Astrocyte (in vitro differentiated cells and primary cell): ENCODE measurements around the gene GNAQ. TPM values are rescaled to one million over a fixed set of nuclear protein-coding genes. Genes with fewer than 3 reads are reported as not detected.

Experiments
- DNase-seq: peaks from one replicate; pipeline ENCODE4 v3.0.0-alpha.2; 2010; ENCODE audit warnings: low read depth
- FAIRE-seq: peaks from 2 replicates; lab custom pipeline; 2011; peaks lifted over from hg19 to GRCh38; lab: Jason Lieb, UNC
- H2AFZ ChIP-seq: 2 replicates; pipeline ENCODE4 v1.6.0; 2012; ENCODE audit warnings: low read depth, low read length, inconsistent platforms
- H3K27ac ChIP-seq: 2 replicates; pipeline ENCODE4 v1.5.1; 2011; ENCODE audit warnings: low read depth, low read length, inconsistent platforms
- H3K27me3 ChIP-seq: 2 replicates; pipeline ENCODE4 v1.6.0; 2011; ENCODE audit warnings: low read length, inconsistent platforms; ENCODE audit not compliant: insufficient read depth
- H3K36me3 ChIP-seq: 2 replicates; pipeline ENCODE4 v1.5.1; 2011; ENCODE audit warnings: low read length, inconsistent platforms; ENCODE audit not compliant: insufficient read depth
- H3K4me1 ChIP-seq: 2 replicates; pipeline ENCODE4 v1.5.1; 2011; ENCODE audit warnings: low read length, inconsistent platforms; ENCODE audit not compliant: insufficient read depth
- H3K4me2 ChIP-seq: 2 replicates; pipeline ENCODE4 v1.6.0; 2012; ENCODE audit warnings: low read length, inconsistent platforms
- H3K4me3 ChIP-seq: 2 replicates; pipeline ENCODE4 v1.5.1; 2011; ENCODE audit warnings: low read depth, mild to moderate bottlenecking, low read length, inconsistent platforms; ENCODE audit not compliant: insufficient read depth
- H3K79me2 ChIP-seq: 2 replicates; pipeline ENCODE4 v1.6.0; 2012; ENCODE audit warnings: mild to moderate bottlenecking, low read length, inconsistent platforms; ENCODE audit not compliant: insufficient read depth
- H3K9ac ChIP-seq: 2 replicates; pipeline ENCODE4 v1.6.0; 2012; ENCODE audit warnings: mild to moderate bottlenecking, low read length, inconsistent platforms
- H3K9me3 ChIP-seq: 2 replicates; pipeline ENCODE4 v1.5.1; 2012; ENCODE audit warnings: low read depth, mild to moderate bottlenecking, low read length, inconsistent platforms; ENCODE audit not compliant: insufficient read depth
- H4K20me1 ChIP-seq: 2 replicates; pipeline ENCODE4 v1.6.0; 2012; ENCODE audit warnings: low read length, inconsistent platforms; ENCODE audit not compliant: insufficient read depth
- H3K27ac Mint-ChIP-seq: one replicate; pipeline ENCODE4 v1.8.0; 2021; ENCODE audit warnings: mild to moderate bottlenecking, mixed read lengths; ENCODE audit not compliant: unreplicated experiment
- H3K27me3 Mint-ChIP-seq: one replicate; pipeline ENCODE4 v1.8.0; 2021; ENCODE audit warnings: low read depth, mixed read lengths; ENCODE audit not compliant: unreplicated experiment
- H3K36me3 Mint-ChIP-seq: one replicate; pipeline ENCODE4 v1.8.0; 2021; ENCODE audit warnings: low read depth, mixed read lengths; ENCODE audit not compliant: unreplicated experiment
- H3K4me1 Mint-ChIP-seq: one replicate; pipeline ENCODE4 v1.8.0; 2021; ENCODE audit warnings: low read depth, mixed read lengths; ENCODE audit not compliant: unreplicated experiment
- H3K4me3 Mint-ChIP-seq: one replicate; pipeline ENCODE4 v1.8.0; 2021; ENCODE audit warnings: mild to moderate bottlenecking, moderate library complexity, mixed read lengths; ENCODE audit not compliant: unreplicated experiment
- H3K9me3 Mint-ChIP-seq: one replicate; pipeline ENCODE4 v1.8.0; 2021; ENCODE audit warnings: mild to moderate bottlenecking, mixed read lengths; ENCODE audit not compliant: unreplicated experiment
- CTCF ChIP-seq: IDR thresholded peaks from 2 replicates; pipeline ENCODE4 v1.5.1; 2011; ENCODE audit warnings: low read depth, mild to moderate bottlenecking, inconsistent platforms, low read length, moderate library complexity; ENCODE audit not compliant: insufficient read depth
- EZH2 ChIP-seq: IDR thresholded peaks from 2 replicates; pipeline ENCODE4 v1.6.1; 2012; ENCODE audit warnings: mild to moderate bottlenecking, low read length, inconsistent platforms; ENCODE audit not compliant: insufficient read depth
- total RNA-seq: library from RNA; stranded (reverse); gene quantifications from 2 replicates; pipeline ENCODE4 v1.2.1, GENCODE V29; 2021

Gene GNAQ
- total RNA-seq, 1 donor from 2014 or later = 74.9 TPM

- Histone ChIP-seq H3K9ac (no peak overlapping the region), H2AFZ (no peak overlapping the region), H3K4me2 (no peak overlapping the region), H3K27ac (no peak overlapping the region), H3K79me2 (peaks cover 85% of the 10 kb centered on the region), H4K20me1 (peaks cover 70% of the 10 kb centered on the region), H3K4me3 (no peak overlapping the region), H3K36me3 (no peaks in the 10 kb centered on the region), H3K27me3 (no peaks in the 10 kb centered on the region), H3K9me3 (no peaks in the 10 kb centered on the region), H3K4me1 (peaks cover 2% of the 10 kb centered on the region)
- TF ChIP-seq EZH2 (no peak), CTCF (no peak)
- H3K36me3 Mint-ChIP-seq = peaks cover 11% of the 10 kb centered on the region
- no peak for DNase-seq
- no peak for FAIRE-seq
- no peak overlapping the region for H3K4me3 Mint-ChIP-seq
- H3K4me1 Mint-ChIP-seq = peaks cover 8% of the 10 kb centered on the region
- H3K27ac Mint-ChIP-seq = no peak overlapping the region
- H3K27me3 Mint-ChIP-seq = no peaks in the 10 kb centered on the region
- no peaks in the 10 kb centered on the region for H3K9me3 Mint-ChIP-seq
Measured at GRCh38 chr9:77966718-77967117, 64.9 kb downstream of the GNAQ start.

- Histone ChIP-seq H3K4me1 (peaks cover 10% of the 10 kb centered on the region), H3K9ac (no peak overlapping the region), H3K79me2 (peaks cover 87% of the 10 kb centered on the region), H3K27me3 (no peaks in the 10 kb centered on the region), H3K4me3 (no peak overlapping the region), H2AFZ (no peak overlapping the region), H3K4me2 (no peak overlapping the region), H3K9me3 (no peaks in the 10 kb centered on the region), H3K36me3 (no peaks in the 10 kb centered on the region), H4K20me1 (peaks cover 74% of the 10 kb centered on the region), H3K27ac (no peak overlapping the region)
- Mint-ChIP-seq H3K27ac (no peak overlapping the region), H3K4me1 (peaks cover 17% of the 10 kb centered on the region), H3K4me3 (no peak overlapping the region), H3K9me3 (no peaks in the 10 kb centered on the region), H3K36me3 (peaks cover 7% of the 10 kb centered on the region), H3K27me3 (no peaks in the 10 kb centered on the region)
- DNase-seq (no peak), FAIRE-seq (no peak)
- no peak for TF ChIP-seq EZH2
- TF ChIP-seq CTCF = no peak
Measured at GRCh38 chr9:77965445-77966123, 66.0 kb downstream of the GNAQ start.

GRCh38 chr9:77964258-77964657 lies 67.4 kb downstream of the GNAQ start:
- H2AFZ ChIP-seq = no peak overlapping the region
- DNase-seq (no peak), FAIRE-seq (no peak)
- H3K79me2 ChIP-seq = peaks cover 88% of the 10 kb centered on the region
- peaks cover 2% of the 10 kb centered on the region for H3K36me3 Mint-ChIP-seq
- H3K27me3 ChIP-seq = no peaks in the 10 kb centered on the region
- no peak overlapping the region for H3K4me3 ChIP-seq
- no peak overlapping the region for H3K27ac ChIP-seq
- no peaks in the 10 kb centered on the region for H3K36me3 ChIP-seq
- H3K9me3 Mint-ChIP-seq = no peaks in the 10 kb centered on the region
- H3K4me1 ChIP-seq = peaks cover 14% of the 10 kb centered on the region
- peaks cover 72% of the 10 kb centered on the region for H4K20me1 ChIP-seq
- H3K9ac ChIP-seq = no peak overlapping the region
- no peak overlapping the region for H3K4me3 Mint-ChIP-seq
- H3K4me2 ChIP-seq = no peak overlapping the region
- H3K9me3 ChIP-seq = no peaks in the 10 kb centered on the region
- H3K27ac Mint-ChIP-seq = no peak overlapping the region
- peaks cover 21% of the 10 kb centered on the region for H3K4me1 Mint-ChIP-seq
- H3K27me3 Mint-ChIP-seq = no peaks in the 10 kb centered on the region
- no peak for TF ChIP-seq CTCF
- TF ChIP-seq EZH2 = no peak
